ENCODE data around the gene TRIM34.
"Not testable (repeated sequence)": the region's sequence is repeated elsewhere in the genome, so short reads cannot be mapped to it uniquely, and the experiment has no call there.

TRIM34 gene

DNA sequence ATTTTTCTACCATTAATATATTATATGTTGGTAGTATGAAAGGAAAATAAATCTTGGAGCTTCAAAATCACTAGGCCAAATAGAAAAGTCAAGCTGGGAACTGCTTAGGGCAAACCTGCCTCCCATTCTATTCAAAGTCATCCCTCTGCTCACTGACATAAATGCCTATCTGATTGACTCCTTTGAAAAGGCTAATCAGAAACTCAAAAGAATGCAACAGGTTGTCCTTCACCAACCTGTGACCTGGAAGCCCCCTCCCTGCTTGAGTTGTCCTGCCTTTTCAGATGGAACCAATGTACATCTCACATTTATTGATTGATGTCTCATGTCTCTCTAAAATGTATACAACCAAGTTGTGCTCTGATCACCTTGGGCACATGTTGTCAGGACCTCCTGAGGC lies 3.2 kb upstream of the TRIM34 start:
- no peak for DNase-seq

GRCh38 chr11:5622802-5623201 lies 2.0 kb upstream of the TRIM34 start:
- no peak for DNase-seq

GRCh38 chr11:5625281-5625680 lies 480 bp downstream of the TRIM34 start:
- no peak for DNase-seq

- no peak for DNase-seq
Measured at GRCh38 chr11:5626196-5626595, 1.4 kb downstream of the TRIM34 start.

DNA sequence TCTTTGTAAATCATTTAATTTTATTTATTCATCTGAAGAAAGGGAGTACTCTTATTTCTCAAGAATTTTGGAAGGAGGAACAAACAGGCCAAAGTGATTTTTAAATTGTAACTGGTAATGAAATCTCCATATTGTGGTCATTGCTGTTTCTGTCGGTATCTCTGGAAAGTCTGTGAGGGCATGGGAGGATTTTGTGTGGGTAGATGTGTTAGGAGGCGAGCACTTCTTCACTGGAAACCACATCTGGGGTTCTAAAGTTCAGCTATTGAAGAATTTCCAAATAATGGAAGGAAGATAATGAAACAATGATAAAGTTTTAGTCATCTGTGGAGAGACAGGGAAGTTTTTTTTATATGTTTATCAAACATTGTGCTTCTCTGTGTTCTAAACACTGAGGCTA lies 6.6 kb downstream of the TRIM34 start:
- DNase-seq = no peak

- DNase-seq = no peak
Measured at GRCh38 chr11:5631969-5632635, 7.3 kb downstream of the TRIM34 start.

DNA sequence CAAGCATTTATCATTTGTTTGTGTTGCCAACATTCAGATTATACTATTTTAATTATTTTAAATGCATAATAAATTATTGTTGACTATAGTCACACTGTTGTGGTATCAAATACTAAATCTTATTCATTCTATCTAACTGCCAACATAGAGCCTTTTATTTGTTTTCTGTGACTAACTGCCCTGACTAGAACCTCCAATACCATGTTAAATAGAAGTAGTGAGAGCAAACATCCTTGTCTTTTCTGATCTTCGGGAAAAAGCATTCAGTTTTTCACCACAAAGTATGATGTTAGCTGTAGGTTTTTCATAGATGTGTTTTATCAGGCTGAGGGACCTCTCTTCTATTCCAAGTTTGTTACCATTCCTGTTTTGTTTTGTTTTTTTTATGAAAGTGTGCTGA lies 15.2 kb downstream of the TRIM34 start:
- DNase-seq = no peak

DNA sequence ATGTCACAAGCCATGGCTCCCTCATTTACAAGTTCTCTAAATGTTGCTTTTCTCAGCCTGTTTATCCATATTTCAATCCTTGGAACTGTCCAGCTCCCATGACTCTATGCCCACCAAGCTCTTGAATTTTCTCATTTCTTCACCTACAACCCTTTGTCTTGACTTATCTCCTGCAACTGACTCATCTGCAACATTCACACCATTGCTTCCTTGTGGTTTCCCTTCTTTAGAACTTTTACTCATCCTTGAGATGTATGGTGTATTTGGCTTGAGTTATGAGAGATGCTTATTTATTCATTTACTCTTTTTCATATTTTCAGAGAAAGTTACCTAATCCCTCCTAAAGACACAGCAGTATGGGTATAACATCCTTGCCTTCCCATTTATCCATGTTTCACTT lies 18.8 kb downstream of the TRIM34 start:
- DNase-seq = no peak

- no peak for DNase-seq
Measured at GRCh38 chr11:5646139-5646538, 21.3 kb downstream of the TRIM34 start.

GRCh38 chr11:5655474-5655873 lies 30.7 kb downstream of the TRIM34 start:
- DNase-seq = no peak

DNA sequence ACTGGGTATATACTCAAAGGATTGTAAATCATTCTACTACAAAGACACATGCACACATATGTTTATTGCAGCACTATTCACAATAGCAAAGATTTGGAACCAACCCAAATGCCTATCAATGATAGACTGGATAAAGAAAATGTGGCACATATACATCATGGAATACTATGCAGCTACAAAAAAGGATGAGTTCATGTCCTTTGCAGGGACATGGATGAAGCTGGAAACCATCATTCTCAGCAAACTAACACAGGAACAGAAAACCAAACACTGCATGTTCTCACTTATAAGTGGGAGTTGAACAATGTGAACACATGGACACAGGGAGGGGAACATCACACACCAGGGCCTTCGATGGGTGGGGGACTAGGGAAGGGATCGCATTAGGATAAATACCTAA lies 32.2 kb downstream of the TRIM34 start:
- DNase-seq = not testable (repeated sequence)

GRCh38 chr11:5658318-5658717 lies 33.5 kb downstream of the TRIM34 start:
- no peak for DNase-seq

- DNase-seq = no peak
Measured at GRCh38 chr11:5663511-5663910, 38.7 kb downstream of the TRIM34 start.

DNA sequence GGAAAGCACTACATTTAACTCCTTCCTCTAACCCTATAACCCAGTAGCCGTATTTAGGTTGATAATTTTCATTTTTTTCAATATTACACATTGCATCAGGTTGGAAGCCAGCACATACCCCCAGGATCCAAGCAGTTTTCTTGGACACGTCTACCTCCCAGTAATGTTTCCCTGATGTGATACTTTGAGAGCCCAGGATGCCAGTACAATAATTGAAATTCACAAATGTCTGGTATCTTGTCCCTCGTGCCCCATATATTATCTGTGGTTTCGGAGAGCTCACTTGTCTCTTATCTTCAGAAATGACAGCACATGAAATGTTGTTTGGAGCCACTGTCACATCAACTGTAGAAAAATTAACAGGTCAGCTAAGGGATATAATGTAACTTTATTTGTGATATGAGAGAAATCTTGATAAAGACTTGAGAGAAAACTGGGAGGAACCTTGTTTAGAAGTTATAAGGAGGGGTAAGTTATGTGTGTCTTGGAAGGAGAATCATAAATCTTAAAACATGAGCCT lies 40.3 kb downstream of the TRIM34 start:
- no peak for DNase-seq

GRCh38 chr11:5665746-5666401 lies 41.1 kb downstream of the TRIM34 start:
- DNase-seq = no peak

GRCh38 chr11:5666402-5666793 lies 41.6 kb downstream of the TRIM34 start:
- no peak for DNase-seq

DNA sequence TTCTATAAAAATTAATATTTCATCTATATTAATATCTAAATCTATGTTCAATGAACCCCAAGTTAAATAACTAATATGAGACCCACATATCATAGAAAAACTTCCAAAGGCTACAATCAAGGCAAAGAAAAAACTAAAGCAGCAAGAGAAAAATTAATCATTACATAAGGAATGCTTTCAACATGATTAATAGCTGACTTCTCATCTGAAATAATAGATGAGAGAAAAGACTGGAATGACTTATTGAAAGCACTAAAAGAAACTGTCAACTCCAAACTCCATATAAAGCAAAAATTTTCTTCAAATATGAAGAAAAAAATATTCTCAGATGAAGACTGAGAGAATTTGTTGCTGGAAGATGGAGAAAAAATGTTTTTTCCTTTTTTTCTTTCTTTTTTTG lies 47.0 kb downstream of the TRIM34 start:
- no peak for DNase-seq

- DNase-seq = no peak
Measured at GRCh38 chr11:5674391-5674790, 49.6 kb downstream of the TRIM34 start.

GRCh38 chr11:5679811-5680210 lies 55.0 kb downstream of the TRIM34 start:
- DNase-seq = no peak

DNA sequence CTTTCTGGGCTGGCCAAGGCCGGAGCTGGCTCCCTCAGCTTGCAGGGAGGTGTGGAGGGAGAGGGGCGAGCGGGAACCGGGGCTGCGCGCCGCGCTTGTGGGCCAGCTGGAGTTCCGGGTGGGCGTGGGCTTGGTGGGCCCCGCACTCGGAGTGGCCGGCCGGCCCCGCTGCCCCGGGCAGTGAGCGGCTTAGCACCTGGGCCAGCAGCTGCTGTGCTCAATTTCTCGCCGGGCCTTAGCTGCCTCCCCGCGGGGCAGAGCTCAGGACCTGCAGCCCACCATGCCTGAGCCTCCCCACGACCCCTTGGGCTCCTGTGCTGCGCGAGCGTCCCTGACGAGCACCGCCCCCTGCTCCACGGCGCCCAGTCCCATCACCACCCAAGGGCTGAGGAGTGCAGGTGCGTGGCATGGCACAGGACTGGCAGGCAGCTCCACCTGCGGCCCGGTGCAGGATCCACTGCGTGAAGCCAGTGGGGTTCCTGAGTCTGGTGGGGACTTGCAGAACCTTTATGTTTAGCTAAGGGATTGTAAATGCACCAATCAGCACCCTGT lies 58.2 kb downstream of the TRIM34 start:
- not testable (repeated sequence) for DNase-seq

- DNase-seq = not testable (repeated sequence)
Measured at GRCh38 chr11:5683620-5684019, 58.8 kb downstream of the TRIM34 start.

- no peak for DNase-seq
Measured at GRCh38 chr11:5684036-5684645, 59.3 kb downstream of the TRIM34 start.

GRCh38 chr11:5684646-5685362 lies 60.0 kb downstream of the TRIM34 start, which contains the start of gene TRIM5:
Gene TRIM5 (minus strand): TSS chr11:5685074. CDS start chr11:5680177, 4,897 bp downstream.
- DNase-seq = no peak
